A204.1 (cell line): ENCODE results near the gene ADAM19.
"Not testable (repeated sequence)": the region's sequence is repeated elsewhere in the genome, so short reads cannot be mapped to it uniquely, and the experiment has no call there.

Source experiments
- FAIRE-seq: peaks from 2 replicates; lab custom pipeline; 2012; peaks lifted over from hg19 to GRCh38; lab: Jason Lieb, UNC

ADAM19 gene

DNA sequence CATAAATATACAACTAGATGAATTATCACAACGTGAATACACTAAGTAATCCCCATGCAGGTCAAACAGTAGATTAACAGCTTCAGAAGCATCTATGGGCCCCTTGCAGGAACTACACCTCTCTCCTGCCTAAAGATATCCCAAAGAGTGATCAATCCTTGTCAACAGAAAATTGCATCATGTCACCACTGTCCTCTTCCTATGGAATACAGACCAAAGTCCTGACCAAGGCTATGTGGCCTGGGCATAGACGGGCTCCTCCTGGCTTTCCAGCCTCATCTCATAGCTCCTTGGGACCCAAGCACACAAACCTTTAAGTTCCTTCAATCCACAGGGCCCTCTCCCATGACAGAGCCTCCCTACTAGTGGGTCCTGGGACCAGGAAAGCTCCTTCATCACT lies 90.2 kb downstream of the ADAM19 start:
- no peak for FAIRE-seq

DNA sequence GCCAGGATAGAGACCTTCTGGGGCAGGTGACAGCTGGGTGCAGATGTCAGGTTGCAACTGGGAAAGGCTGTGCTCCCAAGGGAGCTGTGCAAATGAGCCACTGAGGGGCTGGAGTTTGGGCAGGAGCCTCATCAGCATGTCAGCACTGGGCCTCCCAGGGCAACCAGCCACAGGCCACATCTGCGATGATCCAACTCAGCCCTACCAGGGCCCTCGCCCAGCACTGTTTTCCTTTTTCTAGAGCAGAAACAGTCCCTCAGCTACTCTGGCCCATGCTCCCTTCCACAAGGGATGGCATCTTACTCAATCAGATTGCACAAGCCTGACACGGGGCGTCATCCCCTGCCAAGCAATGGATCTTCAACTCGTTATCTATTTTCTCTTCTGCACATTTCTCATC lies 90.8 kb downstream of the ADAM19 start:
- FAIRE-seq = no peak

DNA sequence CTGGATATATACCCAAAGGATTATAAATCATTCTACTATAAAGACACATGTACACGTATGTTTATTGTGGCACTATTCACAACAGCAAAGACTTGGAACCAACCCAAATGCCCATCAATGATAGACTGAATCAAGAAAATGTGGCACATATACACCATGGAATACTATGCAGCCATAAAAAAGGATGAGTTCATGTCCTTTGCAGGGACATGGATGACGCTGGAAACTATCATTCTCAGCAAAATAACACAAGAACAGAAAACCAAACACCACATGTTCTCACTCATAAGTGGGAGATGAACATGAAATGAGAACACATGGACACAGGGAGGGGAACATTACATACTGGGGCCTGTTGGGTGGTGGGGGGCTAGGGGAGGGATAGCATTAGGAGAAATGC lies 92.9 kb downstream of the ADAM19 start:
- FAIRE-seq = not testable (repeated sequence)

DNA sequence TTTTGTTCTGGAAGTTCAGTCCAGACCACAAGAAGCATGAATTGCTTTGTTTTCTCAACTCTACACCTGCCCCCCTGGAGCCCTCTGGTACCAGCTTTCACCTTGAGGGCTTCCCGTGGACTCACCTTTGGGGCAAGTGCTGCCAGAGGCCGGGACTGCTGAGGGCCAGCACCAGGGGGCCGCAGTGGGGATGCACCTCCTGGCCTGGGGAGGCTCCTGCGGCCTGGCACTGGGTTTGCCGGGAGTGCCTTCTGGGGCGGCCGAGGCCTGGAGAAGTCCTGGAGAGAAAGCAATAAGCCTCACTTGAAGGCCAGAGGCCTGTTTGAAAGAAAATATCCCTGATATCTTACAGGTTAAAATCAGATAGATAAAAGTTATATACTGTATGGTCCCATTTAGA lies 93.9 kb downstream of the ADAM19 start:
- FAIRE-seq = no peak

DNA sequence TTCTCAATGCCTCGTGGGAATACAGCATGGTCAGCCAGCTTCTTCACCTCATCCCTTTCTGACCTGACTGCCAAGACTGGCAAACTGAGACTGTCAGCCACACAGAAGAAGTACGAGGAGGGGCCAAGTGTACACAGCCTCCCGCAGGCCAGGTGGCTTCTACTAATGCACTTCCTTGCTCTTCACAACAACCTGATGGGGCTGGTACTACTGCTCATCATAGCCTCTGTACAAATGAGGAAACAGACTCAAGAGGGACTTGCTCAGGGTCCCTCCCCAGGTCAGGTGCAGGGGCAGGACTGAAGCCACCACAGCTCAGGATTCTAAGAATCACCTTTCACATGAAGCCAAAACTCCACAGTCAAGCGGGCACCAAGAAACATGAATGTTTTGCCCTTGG lies 94.3 kb downstream of the ADAM19 start:
- no peak for FAIRE-seq

DNA sequence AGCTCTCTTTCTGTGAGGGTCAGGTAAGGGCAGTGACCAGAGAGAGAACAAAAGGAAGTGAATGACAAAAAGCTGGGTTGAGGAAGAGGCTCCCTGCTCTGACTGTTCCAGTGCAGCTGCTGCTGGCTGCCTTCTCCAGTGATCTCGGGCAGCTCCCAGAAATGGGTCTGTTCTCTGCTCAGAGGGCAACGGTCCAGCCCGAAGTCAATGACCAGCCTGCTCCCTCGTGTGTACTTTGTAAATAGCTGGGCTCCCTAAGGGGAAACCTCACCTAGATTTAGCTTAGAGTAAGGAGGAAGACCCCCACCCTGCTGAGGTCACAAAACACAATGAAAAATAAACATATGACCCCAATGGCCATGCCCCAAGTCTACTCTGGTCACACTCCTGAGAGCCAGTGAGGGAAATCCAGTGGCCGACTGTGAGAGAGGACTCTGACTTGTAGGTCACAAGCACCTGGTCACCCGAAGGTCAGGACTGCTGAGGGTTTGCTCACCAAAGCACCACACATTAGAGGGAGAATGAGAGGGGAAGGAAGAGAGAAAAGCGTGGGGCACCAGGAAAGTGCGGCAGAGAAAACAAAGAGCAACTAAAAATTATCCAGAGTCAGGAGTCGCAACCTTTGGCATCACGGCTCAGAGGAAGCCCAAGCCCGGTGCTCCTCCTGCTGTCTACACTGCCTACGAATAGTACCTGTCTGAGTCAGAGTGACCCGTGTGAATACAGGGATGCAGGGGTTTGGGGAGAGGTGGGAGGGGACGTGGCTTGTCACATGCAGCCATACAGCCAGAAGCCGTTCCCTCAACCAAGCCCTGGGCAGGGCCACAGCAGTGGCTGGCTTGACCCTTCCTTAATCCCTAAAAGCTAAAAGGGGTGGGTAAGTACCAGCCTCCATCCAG lies 95.7 kb downstream of the ADAM19 start:
- no peak for FAIRE-seq

DNA sequence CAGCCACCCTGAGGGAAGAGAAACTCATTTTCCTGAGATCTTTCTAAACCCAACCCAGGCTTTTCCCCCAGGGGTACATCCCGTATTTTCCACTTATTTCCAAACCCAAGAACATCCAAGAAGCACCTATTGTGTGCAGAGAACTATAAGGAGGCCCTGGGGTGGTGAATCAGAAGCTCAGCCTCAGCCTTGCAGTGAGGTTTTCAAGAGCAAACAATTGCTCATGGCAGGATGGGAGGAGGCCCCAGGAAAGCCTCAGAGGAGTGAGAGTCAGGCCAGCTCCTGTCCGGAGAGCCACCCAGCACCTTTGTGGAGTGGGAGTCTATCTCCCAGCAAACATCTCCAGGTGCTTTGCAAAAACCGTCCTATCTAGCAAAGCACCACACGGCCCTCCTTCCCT lies 96.4 kb downstream of the ADAM19 start:
- FAIRE-seq = no peak

DNA sequence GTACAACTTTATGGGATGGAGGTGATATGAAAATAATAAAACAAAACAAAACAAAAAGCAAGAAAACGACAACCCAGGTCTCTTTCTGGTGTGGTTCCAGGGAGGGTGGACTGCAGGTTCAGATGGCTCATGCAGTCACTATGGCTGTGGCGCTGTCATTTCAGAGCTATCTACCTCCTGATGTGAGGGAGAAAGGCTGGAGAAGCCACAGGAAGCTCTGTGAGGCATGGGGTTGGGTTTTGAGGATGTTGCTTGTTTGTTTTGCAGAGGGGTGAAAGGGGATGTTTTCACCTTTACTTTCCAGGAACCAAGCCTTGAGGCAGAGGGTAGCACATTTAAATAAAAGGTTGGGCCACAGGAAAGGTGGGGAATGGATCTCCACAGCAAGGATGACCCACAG lies 96.8 kb downstream of the ADAM19 start:
- no peak for FAIRE-seq

DNA sequence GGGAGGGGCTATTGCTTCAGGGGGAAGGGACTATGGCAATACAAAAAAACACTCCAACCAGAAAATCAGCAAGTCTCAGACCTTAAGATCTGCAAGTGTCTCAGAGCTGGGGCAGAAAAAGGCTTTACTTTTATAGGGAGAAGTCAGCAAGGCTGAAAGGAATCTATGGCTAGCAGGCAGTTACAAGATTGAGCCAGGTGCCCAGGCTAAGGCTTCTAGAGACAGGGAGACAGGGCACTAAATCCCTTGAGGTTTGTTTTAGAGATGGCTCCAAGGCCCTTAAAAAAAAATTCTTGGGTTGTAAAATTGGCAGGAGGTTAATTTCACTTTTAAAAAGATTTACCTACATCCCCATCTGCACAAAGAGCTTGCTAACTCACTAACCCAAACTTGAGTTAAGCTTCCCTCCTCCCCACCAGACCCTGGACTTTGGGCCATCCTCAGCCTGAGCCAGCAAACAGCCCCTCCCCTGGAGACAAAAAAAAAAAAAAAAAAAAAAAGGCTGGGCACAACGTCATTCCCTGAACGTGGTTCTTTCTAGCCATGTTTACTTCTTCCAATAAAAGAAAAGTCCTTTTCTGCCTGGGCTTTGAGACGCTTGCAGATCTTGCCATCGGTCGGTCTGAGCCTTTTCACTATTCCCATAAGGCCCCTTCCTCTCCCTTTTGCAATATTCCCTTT lies 97.6 kb downstream of the ADAM19 start:
- FAIRE-seq = no peak

DNA sequence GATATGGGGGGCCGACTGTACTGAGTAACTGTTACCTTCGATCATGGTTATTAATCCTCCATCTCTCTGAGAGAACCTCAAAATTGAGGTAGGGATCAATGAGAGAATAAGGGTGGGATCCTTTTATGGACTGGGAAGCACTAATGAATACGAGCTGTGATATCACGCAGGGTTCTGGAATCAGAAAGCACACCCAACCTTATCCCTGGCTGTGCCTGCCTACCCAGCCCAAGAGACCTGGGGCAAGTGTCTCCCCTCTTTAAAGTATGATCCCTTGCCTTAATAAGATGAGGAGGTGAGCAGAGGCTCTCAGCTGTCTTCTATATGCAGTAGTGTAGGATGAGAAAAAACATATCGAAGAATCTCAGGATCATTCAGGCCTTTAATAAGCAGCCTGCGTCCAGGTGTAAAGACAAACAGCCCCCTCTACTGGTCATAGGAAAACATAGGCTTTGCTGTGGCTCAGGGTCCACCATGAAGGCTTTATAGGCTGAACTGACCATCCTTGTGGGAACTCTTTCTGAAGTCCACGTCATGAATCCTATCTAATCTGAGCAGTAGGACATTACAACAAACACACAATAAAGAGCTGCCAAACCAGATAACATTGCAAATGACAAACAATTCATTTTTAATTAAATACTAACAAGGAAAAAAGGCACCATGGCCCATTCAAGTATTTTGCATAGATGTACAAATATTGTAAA lies 98.7 kb downstream of the ADAM19 start:
- peak; percentile 87 for FAIRE-seq

DNA sequence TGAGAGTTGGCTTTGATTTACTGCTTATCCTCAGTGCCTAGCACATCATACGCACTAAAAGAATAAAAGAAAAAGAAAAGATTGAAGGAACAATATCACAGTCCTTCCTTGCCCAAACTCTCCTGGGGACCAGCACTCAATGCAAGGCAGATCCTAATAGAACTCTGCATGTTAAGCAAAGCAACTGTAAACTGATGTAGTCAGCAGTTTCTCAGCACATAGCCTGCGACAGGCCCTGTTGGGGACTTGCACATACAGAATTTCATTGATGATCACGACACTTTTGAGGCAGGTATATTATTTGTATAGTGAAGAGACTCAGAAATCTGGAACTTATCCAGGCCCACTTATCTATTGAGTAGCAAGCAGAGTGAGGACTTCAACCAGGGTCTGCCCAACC lies 100.1 kb downstream of the ADAM19 start:
- no peak for FAIRE-seq

DNA sequence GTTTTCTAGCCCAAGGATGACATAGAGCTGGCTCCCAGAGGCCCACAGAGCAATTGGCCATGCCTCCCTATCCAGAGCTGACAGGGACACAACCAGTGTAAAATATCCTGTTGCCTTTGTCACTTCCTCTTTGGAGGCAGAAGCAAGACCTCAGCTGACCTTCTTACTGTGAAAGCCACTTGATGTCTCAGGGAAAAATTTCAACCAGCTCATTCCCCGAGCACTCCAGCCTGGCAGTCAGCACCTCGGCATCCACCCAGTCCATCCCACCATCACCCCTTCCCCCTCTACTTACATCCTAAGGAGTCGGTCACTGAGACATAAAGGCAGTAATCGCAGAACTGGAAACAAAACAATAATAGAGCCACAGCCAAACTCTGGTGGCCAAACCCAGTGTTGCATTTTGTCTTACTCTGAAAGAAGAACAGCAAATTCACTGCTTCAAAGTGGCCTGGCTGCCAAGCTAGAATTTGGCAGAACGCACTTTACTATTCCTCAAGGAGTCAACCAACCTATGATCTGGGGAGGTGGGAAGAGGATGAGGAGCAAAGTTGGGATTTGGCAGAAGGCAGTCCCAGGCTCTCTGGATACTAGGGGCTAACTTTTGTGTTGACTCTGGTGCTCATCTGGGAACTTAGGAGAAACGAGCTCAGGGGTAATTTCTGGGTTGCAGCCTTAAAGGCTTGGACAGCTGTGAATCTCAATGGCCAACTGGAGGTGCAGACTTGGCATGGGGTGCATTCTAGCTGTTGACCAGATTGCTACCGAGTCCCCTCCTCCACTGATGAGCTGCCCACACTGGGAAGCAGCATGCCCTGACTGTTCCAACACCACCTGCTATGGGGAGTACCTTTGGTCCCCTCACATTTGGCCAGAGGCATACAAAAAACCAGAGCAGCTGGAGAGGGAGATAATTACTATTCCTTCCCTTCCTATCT lies 101.9 kb downstream of the ADAM19 start:
- no peak for FAIRE-seq

DNA sequence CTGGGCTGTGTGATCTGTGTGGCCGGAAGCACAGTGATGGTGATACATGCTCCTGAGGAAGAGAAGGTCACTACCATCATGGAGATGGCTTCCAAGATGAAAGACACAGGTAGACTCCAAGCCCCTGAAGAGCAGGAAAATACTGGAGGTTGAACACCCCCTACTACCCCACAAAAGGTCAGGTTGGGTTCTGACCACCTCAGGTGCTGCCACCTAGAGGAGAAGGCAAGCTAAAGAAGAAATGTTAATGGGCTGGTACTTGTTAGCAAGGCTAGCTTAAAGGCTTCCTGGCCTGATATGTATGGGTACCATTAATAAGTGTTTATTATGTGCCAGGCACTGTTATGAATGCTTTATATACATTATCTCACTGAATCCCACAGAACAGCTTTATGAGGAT lies 103.9 kb downstream of the ADAM19 start:
- FAIRE-seq = no peak

DNA sequence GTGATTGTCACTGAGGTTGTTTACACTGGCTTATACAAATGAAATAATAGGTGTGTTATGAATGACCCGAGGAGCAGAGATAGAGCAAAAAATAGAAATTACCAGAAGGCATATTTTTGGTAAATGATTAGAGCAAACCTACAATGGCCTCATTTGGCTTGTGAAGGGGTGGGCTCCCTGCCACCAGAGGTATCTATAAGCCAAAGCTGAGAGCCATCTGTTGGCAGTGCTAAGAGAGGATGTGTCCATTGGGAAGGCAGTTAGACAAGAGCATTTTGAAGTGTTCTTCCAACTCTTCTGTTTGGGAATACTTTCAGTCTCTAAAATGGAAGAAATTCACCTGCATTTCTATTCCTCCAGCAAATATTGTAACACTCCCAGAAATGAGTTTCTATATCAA lies 104.9 kb downstream of the ADAM19 start:
- FAIRE-seq = no peak

DNA sequence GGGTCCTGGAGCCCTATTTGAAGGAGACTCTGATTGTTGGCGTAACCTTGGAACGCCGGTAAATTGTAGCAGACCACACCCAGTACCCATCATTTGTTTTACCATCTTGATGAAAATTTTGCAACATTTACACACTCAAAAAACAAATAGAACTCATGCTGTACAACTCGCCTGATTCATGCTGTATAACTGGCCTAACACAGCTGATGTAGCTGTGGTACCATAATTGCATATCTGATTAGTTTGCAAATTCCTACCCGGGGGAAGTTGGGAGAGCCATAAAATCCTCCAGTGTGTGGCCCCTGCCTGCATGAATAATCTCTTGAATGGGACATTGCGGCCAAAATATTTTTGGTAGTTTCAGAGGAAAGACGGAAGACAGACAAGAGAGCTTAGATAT lies 105.9 kb downstream of the ADAM19 start:
- no peak for FAIRE-seq

DNA sequence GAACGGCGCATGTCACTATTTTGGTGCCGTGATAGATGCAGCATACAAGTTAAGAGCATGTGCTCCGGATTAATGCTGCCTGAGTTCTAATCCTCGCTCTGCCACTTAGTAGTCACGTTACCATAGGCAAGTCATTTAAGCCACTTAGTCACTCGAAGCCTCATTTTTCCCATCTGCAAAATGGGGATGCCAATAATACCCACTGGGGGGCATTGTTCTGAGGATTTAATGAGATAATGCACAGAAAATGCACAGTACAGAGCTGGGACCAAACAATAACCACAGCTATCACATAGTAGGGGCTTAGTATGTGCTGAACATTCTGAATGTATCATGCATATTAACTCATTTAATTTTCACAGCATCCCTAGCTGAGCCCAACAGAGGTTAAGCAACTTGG lies 106.5 kb downstream of the ADAM19 start:
- FAIRE-seq = no peak

DNA sequence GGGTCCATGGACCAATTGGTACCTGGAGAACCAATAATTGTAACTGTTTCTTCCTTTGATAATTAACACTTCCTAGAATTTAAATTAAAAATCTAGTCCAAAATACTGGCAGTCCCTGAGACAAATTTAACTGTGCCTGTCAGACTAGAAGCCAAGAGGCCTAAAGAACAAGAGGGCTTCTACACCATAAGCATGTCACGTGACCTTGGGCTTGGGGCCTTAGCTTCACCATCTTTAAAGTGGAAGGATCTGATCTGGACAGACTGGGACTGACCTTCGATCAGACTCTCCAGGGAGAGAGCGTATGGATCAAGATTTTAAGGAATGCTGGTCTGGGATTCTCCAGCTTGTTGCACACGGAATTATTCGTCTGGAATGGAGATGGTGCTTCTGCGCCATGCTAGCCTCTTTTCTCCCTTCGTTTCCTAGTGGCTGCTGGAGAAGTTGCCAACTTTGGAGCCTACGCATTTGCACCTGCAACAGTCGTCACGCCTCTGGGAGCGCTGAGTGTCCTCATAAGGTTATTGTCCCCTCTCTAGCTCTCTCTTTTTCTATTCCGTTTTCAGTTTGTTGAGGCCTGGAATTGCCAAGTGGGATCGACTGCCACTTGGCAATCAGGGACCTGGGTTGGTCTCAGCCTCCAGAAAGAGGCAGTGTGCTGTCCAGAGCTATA lies 107.1 kb downstream of the ADAM19 start:
- no peak for FAIRE-seq

DNA sequence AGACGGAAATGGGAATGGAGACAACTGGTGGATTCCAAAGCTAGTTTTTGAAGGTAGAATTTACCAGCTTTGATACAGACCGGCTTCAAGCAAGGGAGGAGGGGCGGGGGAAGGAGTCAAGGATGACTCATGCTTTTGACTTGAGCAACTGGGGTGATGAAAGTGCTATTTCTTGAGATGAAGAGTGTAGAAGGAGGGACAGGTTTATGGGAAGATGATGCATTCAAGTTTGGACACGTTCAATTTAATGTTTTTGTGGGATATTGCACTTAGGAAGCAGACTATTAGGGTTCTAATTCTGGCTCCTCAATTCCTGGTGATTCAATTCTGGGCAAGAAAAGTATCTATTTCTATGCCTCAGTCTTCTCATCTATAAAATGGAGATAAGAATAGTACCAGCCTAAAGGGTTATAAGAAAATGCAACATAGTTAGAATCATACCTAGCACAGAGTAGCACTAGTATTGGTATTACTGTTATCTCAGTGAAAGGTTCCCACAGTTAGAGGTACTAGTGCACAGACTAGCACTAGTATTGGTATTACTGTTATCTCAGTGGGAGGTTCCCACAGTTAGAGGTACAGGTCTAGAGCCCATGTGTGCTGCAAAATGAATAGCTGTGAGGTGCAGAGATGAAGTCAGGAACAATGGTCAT lies 110.9 kb downstream of the ADAM19 start:
- no peak for FAIRE-seq

DNA sequence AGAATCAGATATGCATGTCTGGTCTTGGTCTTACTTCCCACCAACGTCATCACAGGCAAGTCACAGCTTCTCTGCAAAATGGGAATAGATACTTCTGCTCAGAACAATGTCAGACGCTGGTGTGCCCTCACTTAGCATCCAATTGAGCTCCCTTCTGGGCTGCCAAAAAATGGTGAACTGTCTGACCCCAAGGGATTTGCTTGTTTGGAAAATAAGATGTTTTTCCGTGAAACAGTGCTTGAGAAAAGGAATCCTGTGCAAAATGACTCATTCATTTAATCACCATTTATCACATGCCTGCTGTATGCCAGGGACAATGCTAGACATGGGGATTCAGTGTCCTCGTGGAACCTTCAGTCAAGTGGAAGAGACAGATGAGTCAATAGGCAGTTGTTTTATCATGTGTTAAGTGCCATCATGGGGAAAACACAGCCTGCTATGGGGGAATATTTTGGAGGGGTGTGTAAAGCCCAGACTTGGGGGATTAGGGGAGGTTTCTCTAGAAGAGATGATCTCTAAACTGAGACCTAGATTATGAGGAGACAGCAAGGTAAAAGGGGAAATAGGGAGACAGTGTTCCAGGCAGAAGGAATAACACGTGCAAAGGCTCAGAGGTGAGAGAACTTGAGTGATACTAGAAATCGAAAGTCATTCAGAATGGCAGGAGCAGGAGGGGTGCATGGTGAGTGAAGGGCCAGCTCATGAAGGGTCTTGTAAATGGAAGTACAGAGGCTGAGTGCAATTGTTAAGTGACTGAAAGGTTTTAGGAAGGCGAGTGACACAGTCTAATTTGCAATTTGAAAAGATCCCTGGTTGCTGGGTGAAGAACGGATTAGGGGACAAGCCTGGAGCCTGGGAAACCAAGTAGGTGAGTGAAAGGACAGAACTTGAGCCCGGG lies 111.7 kb downstream of the ADAM19 start:
- FAIRE-seq = no peak

DNA sequence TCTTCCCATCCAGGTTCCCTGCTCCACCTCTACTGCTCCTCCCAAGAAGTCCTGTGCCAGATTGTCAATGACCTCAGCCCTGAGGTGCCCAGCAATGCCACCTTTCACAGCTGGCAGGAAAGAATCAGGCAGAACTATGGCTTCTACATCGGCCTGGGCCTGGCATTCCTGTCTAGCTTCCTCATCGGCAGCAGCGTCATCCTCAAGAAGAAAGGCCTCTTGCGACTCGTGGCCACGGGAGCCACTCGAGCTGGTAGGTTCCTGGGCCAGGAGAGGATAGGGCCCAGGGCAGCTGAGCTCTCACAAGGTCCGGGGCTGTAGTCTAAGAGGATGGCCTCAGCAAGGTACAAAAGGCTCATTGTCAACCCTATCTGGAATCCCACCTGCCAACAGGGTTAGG lies 112.5 kb downstream of the ADAM19 start:
- FAIRE-seq = no peak
